Smooth muscle cell (in vitro differentiated cells): Measurements from ENCODE around the gene CDHR3. TPM values are rescaled to one million over a fixed set of nuclear protein-coding genes. Genes with fewer than 3 reads are reported as not detected.

Experiments
- DNase-seq: peaks from one replicate; lab custom pipeline; 2025; ENCODE audit not compliant: unreplicated experiment; lab: John Stamatoyannopoulos, UW
- H2AFZ ChIP-seq: fragments of 200-600 bp; sonication (generic); 2 replicates; pipeline ENCODE4 v1.6.0; 2016; ENCODE audit warnings: antibody characterized with exemption, low read depth, mild to moderate bottlenecking
- H3F3A ChIP-seq: fragments of 200-600 bp; sonication (generic); 2 replicates; pipeline ENCODE4 v1.6.0; 2017; ENCODE audit warnings: antibody characterized with exemption, low read depth
- H3K27ac ChIP-seq: fragments of 200-600 bp; sonication (generic); 2 replicates; pipeline ENCODE4 v1.5.1; 2016; ENCODE audit warnings: low read depth, mild to moderate bottlenecking
- H3K27me3 ChIP-seq: fragments of 200-600 bp; sonication (generic); 2 replicates; pipeline ENCODE4 v1.6.1; 2016; ENCODE audit warnings: low read depth, mild to moderate bottlenecking
- H3K36me3 ChIP-seq: fragments of 200-600 bp; sonication (generic); 2 replicates; pipeline ENCODE4 v1.5.1; 2016; ENCODE audit warnings: low read depth
- H3K4me1 ChIP-seq: fragments of 200-600 bp; sonication (generic); 2 replicates; pipeline ENCODE4 v1.5.1; 2016; ENCODE audit warnings: low read depth
- H3K4me2 ChIP-seq: fragments of 200-600 bp; sonication (generic); 2 replicates; pipeline ENCODE4 v1.6.0; 2016; ENCODE audit warnings: mild to moderate bottlenecking
- H3K4me3 ChIP-seq: fragments of 200-600 bp; sonication (generic); 2 replicates; pipeline ENCODE4 v1.5.1; 2016; ENCODE audit warnings: mild to moderate bottlenecking
- H3K79me2 ChIP-seq: fragments of 200-600 bp; sonication (generic); 2 replicates; pipeline ENCODE4 v1.6.0; 2016; ENCODE audit warnings: low read depth, mild to moderate bottlenecking
- H3K9ac ChIP-seq: fragments of 200-600 bp; sonication (generic); 2 replicates; pipeline ENCODE4 v1.6.0; 2016; ENCODE audit warnings: low read depth
- H3K9me3 ChIP-seq: fragments of 200-600 bp; sonication (generic); replicated peaks from 2 replicates; pipeline ENCODE4 v1.5.1; 2016; ENCODE audit warnings: low read depth
- H4K20me1 ChIP-seq: fragments of 200-600 bp; sonication (generic); 2 replicates; pipeline ENCODE4 v1.6.0; 2016; ENCODE audit warnings: low read depth
- WGBS: methylation state at CpG from one replicate; pipeline ENCODE4 v1.1.7; 2016; ENCODE audit warnings: low lambda C conversion rate; 5-methylcytosine and 5-hydroxymethylcytosine counted together
- polyA plus RNA-seq: library from polyadenylated mRNA; unstranded; fragments of >200 nt; fragmentation: Nextera tagmentation; extraction: Ambion mirVana; gene quantifications from 2 replicates; pipeline ENCODE4 v1.2.1, GENCODE V29; 2016
- total RNA-seq: library from RNA; depleted of rRNA; stranded (reverse); fragments of >200 nt; gene quantifications from 2 replicates; pipeline ENCODE4 v1.2.3, GENCODE V29; 2014
- TF ChIP-seq, protein P1 (sequence below): fragments of 200-600 bp; sonication (generic); IDR thresholded peaks from 2 replicates; pipeline ENCODE4 v1.5.1; 2017; ENCODE audit warnings: borderline replicate concordance, mild to moderate bottlenecking, antibody characterized with exemption; ENCODE audit not compliant: insufficient read depth, poor library complexity, severe bottlenecking

Gene CDHR3
- total and polyA plus RNA-seq, 2 experiments from 2014 or later = 0.31 to 1.7 TPM

DNA sequence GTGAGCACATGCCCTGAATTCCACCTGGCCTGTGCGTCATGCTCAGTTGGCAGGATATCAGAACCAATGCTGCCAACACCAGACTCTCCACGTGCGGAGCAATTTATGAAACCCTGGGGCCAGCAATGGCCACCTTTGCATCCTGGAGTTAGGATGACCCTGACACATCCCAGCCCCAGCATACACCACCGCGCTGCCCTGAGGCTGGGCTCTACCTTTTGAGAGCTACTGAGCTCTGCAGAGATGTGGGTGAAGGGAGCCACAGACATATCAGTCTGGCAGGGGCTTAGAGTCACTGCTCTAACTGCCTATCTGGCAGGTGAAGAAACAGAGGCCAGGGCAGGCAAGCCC is 107.1 kb downstream of the CDHR3 start:
- Histone ChIP-seq H3K9ac (no peak overlapping the region), H3K4me3 (no peak overlapping the region), H3K4me1 (peaks cover 12% of the 10 kb centered on the region), H3K79me2 (no peaks in the 10 kb centered on the region), H3K9me3 (no peaks in the 10 kb centered on the region), H3K27ac (no peak overlapping the region), H3K4me2 (no peak overlapping the region), H3K27me3 (no peaks in the 10 kb centered on the region), H2AFZ (no peak overlapping the region), H3K36me3 (no peaks in the 10 kb centered on the region), H3F3A (no peaks in the 10 kb centered on the region), H4K20me1 (no peaks in the 10 kb centered on the region)
- no peak for DNase-seq
- WGBS = 100% methylated on average over 5 of the region's 5 CpGs
- TF ChIP-seq, protein P1, sequence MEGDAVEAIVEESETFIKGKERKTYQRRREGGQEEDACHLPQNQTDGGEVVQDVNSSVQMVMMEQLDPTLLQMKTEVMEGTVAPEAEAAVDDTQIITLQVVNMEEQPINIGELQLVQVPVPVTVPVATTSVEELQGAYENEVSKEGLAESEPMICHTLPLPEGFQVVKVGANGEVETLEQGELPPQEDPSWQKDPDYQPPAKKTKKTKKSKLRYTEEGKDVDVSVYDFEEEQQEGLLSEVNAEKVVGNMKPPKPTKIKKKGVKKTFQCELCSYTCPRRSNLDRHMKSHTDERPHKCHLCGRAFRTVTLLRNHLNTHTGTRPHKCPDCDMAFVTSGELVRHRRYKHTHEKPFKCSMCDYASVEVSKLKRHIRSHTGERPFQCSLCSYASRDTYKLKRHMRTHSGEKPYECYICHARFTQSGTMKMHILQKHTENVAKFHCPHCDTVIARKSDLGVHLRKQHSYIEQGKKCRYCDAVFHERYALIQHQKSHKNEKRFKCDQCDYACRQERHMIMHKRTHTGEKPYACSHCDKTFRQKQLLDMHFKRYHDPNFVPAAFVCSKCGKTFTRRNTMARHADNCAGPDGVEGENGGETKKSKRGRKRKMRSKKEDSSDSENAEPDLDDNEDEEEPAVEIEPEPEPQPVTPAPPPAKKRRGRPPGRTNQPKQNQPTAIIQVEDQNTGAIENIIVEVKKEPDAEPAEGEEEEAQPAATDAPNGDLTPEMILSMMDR = no peak

DNA sequence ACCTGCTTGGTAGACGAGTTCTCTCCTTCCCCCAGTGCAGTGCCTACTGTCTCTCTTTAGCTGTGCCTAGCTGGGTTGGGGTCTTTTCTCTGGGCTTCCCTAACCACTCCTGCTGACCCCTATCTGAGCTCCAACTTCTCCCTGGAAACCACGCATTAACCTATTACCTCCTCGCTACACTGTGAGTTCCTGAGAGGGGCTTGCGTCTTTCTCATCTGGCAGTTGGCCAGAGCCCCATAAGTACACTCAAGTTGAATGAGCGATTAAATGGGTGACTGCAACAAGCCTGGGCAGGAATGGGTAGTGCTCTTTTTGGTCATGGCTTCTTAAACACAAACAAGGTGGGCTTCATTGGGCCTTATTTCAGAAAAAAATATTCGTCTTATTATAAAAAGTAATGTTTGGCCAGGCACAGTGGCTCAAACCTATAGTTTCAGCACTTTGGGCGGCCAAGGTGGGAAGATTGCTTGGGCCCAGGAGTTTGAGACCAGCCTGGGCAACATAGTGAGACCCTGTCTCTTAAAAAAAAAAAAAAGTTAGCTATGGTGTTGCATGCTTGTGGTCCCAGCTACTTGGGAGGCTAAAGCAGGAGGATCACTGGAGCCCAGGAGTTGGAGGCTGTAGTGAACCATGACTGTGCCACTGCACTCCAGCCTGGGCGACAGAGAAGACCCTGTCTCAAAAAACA is 107.6 kb downstream of the CDHR3 start:
- H2AFZ ChIP-seq = no peak overlapping the region
- H3K9me3 ChIP-seq = no peaks in the 10 kb centered on the region
- no peak overlapping the region for H3K9ac ChIP-seq
- H3K27ac ChIP-seq = no peak overlapping the region
- H3K4me2 ChIP-seq = no peak overlapping the region
- no peaks in the 10 kb centered on the region for H3K27me3 ChIP-seq
- peaks cover 7% of the 10 kb centered on the region for H3K4me1 ChIP-seq
- no peaks in the 10 kb centered on the region for H3F3A ChIP-seq
- H3K36me3 ChIP-seq = no peaks in the 10 kb centered on the region
- no peaks in the 10 kb centered on the region for H3K79me2 ChIP-seq
- no peaks in the 10 kb centered on the region for H4K20me1 ChIP-seq
- no peak for DNase-seq
- H3K4me3 ChIP-seq = no peak overlapping the region
- TF ChIP-seq, protein P1 = no peak
- 96% methylated on average over 8 of the region's 8 CpGs for WGBS

DNA sequence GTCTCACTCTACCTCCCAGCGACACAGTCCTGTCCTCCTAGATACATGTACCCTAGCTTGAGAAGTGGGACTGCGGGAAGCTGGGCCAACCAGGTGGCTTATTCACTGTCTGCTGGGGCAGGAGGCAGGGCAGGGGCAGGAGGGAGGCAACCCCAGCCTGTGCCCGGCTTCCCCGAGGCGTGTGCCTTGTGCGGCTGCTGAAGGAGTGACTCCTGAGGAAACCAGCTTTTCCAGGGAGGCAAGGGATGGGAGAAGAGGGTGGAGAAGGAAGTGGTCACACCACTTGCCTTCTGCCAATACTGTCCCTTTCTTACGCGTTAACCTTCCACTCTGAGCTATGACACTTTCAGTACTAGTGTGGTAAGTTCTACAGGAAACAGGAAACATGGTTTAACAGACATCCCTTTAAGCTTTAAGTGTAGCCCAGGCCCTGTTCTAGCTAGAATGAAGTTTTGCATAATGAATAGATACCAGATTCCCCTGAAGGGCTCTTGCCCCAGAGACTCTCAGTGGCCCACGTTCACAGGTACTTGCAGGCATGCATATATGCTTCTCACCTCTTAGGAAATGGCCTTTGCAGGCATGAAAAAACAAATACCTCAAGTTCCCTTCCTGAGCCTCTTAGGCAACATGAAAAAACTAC is 108.4 kb downstream of the CDHR3 start:
- Histone ChIP-seq H3F3A (no peaks in the 10 kb centered on the region), H4K20me1 (no peaks in the 10 kb centered on the region), H3K4me3 (no peak overlapping the region), H3K27ac (no peak overlapping the region), H3K27me3 (no peaks in the 10 kb centered on the region), H3K79me2 (no peaks in the 10 kb centered on the region), H3K36me3 (no peaks in the 10 kb centered on the region), H3K4me2 (peak overlapping the region; percentile 19), H2AFZ (no peak overlapping the region), H3K9me3 (no peaks in the 10 kb centered on the region), H3K9ac (no peak overlapping the region), H3K4me1 (peaks cover 4% of the 10 kb centered on the region)
- WGBS = 68% methylated on average over 9 of the region's 9 CpGs
- no peak for DNase-seq
- TF ChIP-seq, protein P1 = no peak
